GM23338 (cell line): Measurements from ENCODE around the gene MAST4.

Experiments
- CREB1 ChIP-seq: fragments of 250-450 bp; sonication (Bioruptor Pico); IDR thresholded peaks from 2 replicates; pipeline ENCODE4 v1.5.0; 2020; ENCODE audit warnings: low read depth, mild to moderate bottlenecking, moderate library complexity
- EZH2 ChIP-seq: fragments of 200-600 bp; sonication (generic); IDR thresholded peaks from one replicate; pipeline ENCODE4 v1.8.0; 2017; ENCODE audit warnings: antibody characterized with exemption, mild to moderate bottlenecking, low read depth; ENCODE audit not compliant: unreplicated experiment
- JUNB ChIP-seq: IDR thresholded peaks from one replicate; pipeline ENCODE4 v1.6.1; 2016; ENCODE audit warnings: antibody characterized with exemption; ENCODE audit not compliant: unreplicated experiment
- POLR2AphosphoS5 ChIP-seq: IDR thresholded peaks from 2 replicates; pipeline ENCODE4 v1.6.1; 2016; ENCODE audit warnings: antibody characterized with exemption, low read depth
- REST ChIP-seq: IDR thresholded peaks from one replicate; pipeline ENCODE4 v1.6.1; 2018; ENCODE audit warnings: antibody characterized with exemption; ENCODE audit not compliant: unreplicated experiment
- TF ChIP-seq, protein P1 (sequence below), 2 experiments: fragments of 200-600 bp in 1 of 2; sonication (generic) in 1 of 2; conservative IDR thresholded peaks; 2 replicates each; pipeline versions ENCODE4 v1.5.1 to v1.6.1; 2016 to 2017; ENCODE audit warnings: antibody characterized with exemption in 2 of 2, low read depth in 2 of 2, mild to moderate bottlenecking in 2 of 2, moderate library complexity in 1 of 2

GRCh38 chr5:66615136-66615535, 18.9 kb downstream of the MAST4 start:
- TF ChIP-seq, protein P1, sequence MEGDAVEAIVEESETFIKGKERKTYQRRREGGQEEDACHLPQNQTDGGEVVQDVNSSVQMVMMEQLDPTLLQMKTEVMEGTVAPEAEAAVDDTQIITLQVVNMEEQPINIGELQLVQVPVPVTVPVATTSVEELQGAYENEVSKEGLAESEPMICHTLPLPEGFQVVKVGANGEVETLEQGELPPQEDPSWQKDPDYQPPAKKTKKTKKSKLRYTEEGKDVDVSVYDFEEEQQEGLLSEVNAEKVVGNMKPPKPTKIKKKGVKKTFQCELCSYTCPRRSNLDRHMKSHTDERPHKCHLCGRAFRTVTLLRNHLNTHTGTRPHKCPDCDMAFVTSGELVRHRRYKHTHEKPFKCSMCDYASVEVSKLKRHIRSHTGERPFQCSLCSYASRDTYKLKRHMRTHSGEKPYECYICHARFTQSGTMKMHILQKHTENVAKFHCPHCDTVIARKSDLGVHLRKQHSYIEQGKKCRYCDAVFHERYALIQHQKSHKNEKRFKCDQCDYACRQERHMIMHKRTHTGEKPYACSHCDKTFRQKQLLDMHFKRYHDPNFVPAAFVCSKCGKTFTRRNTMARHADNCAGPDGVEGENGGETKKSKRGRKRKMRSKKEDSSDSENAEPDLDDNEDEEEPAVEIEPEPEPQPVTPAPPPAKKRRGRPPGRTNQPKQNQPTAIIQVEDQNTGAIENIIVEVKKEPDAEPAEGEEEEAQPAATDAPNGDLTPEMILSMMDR (conservative IDR thresholded peaks at IDR 0.05; ENCODE audit: low read depth in 2 of 2): no peak
- TF ChIP-seq EZH2 (no peak), POLR2AphosphoS5 (no peak), CREB1 (CRISPR knock-in tag) (no peak), REST (no peak), JUNB (no peak)
